Smooth muscle cell (in vitro differentiated cells): ENCODE results near the gene AFG3L2. TPM values are rescaled to one million over a fixed set of nuclear protein-coding genes. Genes with fewer than 3 reads are reported as not detected.
A peak's percentile ranks its signal among the peaks of the same experiment; 100 is the strongest.

ENCODE experiments used
- DNase-seq: peaks from one replicate; lab custom pipeline; 2025; ENCODE audit not compliant: unreplicated experiment; lab: John Stamatoyannopoulos, UW
- H2AFZ ChIP-seq: fragments of 200-600 bp; sonication (generic); 2 replicates; pipeline ENCODE4 v1.6.0; 2016; ENCODE audit warnings: antibody characterized with exemption, low read depth, mild to moderate bottlenecking
- H3F3A ChIP-seq: fragments of 200-600 bp; sonication (generic); 2 replicates; pipeline ENCODE4 v1.6.0; 2017; ENCODE audit warnings: antibody characterized with exemption, low read depth
- H3K27ac ChIP-seq: fragments of 200-600 bp; sonication (generic); 2 replicates; pipeline ENCODE4 v1.5.1; 2016; ENCODE audit warnings: low read depth, mild to moderate bottlenecking
- H3K27me3 ChIP-seq: fragments of 200-600 bp; sonication (generic); 2 replicates; pipeline ENCODE4 v1.6.1; 2016; ENCODE audit warnings: low read depth, mild to moderate bottlenecking
- H3K36me3 ChIP-seq: fragments of 200-600 bp; sonication (generic); 2 replicates; pipeline ENCODE4 v1.5.1; 2016; ENCODE audit warnings: low read depth
- H3K4me1 ChIP-seq: fragments of 200-600 bp; sonication (generic); 2 replicates; pipeline ENCODE4 v1.5.1; 2016; ENCODE audit warnings: low read depth
- H3K4me2 ChIP-seq: fragments of 200-600 bp; sonication (generic); 2 replicates; pipeline ENCODE4 v1.6.0; 2016; ENCODE audit warnings: mild to moderate bottlenecking
- H3K4me3 ChIP-seq: fragments of 200-600 bp; sonication (generic); 2 replicates; pipeline ENCODE4 v1.5.1; 2016; ENCODE audit warnings: mild to moderate bottlenecking
- H3K79me2 ChIP-seq: fragments of 200-600 bp; sonication (generic); 2 replicates; pipeline ENCODE4 v1.6.0; 2016; ENCODE audit warnings: low read depth, mild to moderate bottlenecking
- H3K9ac ChIP-seq: fragments of 200-600 bp; sonication (generic); 2 replicates; pipeline ENCODE4 v1.6.0; 2016; ENCODE audit warnings: low read depth
- H3K9me3 ChIP-seq: fragments of 200-600 bp; sonication (generic); replicated peaks from 2 replicates; pipeline ENCODE4 v1.5.1; 2016; ENCODE audit warnings: low read depth
- H4K20me1 ChIP-seq: fragments of 200-600 bp; sonication (generic); 2 replicates; pipeline ENCODE4 v1.6.0; 2016; ENCODE audit warnings: low read depth
- WGBS: methylation state at CpG from one replicate; pipeline ENCODE4 v1.1.7; 2016; ENCODE audit warnings: low lambda C conversion rate; 5-methylcytosine and 5-hydroxymethylcytosine counted together
- polyA plus RNA-seq: library from polyadenylated mRNA; unstranded; fragments of >200 nt; fragmentation: Nextera tagmentation; extraction: Ambion mirVana; gene quantifications from 2 replicates; pipeline ENCODE4 v1.2.1, GENCODE V29; 2016
- total RNA-seq: library from RNA; depleted of rRNA; stranded (reverse); fragments of >200 nt; gene quantifications from 2 replicates; pipeline ENCODE4 v1.2.3, GENCODE V29; 2014
- TF ChIP-seq, protein P1 (sequence below): fragments of 200-600 bp; sonication (generic); IDR thresholded peaks from 2 replicates; pipeline ENCODE4 v1.5.1; 2017; ENCODE audit warnings: borderline replicate concordance, mild to moderate bottlenecking, antibody characterized with exemption; ENCODE audit not compliant: insufficient read depth, poor library complexity, severe bottlenecking

AFG3L2 gene
- total and polyA plus RNA-seq, 2 experiments from 2014 or later, result 21.6 to 24.3 TPM

- 84% methylated on average over 19 of the region's 19 CpGs for WGBS
- Histone ChIP-seq H3K27ac (no peak overlapping the region), H3K4me2 (no peak overlapping the region), H3K4me3 (no peak overlapping the region), H3K4me1 (no peaks in the 10 kb centered on the region), H3K9ac (no peak overlapping the region), H3K9me3 (no peaks in the 10 kb centered on the region), H3K36me3 (no peaks in the 10 kb centered on the region), H2AFZ (no peak overlapping the region), H3F3A (peaks cover 15% of the 10 kb centered on the region), H4K20me1 (no peaks in the 10 kb centered on the region), H3K79me2 (peaks cover 4% of the 10 kb centered on the region), H3K27me3 (no peaks in the 10 kb centered on the region)
- TF ChIP-seq, protein P1, sequence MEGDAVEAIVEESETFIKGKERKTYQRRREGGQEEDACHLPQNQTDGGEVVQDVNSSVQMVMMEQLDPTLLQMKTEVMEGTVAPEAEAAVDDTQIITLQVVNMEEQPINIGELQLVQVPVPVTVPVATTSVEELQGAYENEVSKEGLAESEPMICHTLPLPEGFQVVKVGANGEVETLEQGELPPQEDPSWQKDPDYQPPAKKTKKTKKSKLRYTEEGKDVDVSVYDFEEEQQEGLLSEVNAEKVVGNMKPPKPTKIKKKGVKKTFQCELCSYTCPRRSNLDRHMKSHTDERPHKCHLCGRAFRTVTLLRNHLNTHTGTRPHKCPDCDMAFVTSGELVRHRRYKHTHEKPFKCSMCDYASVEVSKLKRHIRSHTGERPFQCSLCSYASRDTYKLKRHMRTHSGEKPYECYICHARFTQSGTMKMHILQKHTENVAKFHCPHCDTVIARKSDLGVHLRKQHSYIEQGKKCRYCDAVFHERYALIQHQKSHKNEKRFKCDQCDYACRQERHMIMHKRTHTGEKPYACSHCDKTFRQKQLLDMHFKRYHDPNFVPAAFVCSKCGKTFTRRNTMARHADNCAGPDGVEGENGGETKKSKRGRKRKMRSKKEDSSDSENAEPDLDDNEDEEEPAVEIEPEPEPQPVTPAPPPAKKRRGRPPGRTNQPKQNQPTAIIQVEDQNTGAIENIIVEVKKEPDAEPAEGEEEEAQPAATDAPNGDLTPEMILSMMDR, result no peak
- no peak for DNase-seq
Measured at GRCh38 chr18:12406371-12407111, 29.5 kb upstream of the AFG3L2 start.

DNA sequence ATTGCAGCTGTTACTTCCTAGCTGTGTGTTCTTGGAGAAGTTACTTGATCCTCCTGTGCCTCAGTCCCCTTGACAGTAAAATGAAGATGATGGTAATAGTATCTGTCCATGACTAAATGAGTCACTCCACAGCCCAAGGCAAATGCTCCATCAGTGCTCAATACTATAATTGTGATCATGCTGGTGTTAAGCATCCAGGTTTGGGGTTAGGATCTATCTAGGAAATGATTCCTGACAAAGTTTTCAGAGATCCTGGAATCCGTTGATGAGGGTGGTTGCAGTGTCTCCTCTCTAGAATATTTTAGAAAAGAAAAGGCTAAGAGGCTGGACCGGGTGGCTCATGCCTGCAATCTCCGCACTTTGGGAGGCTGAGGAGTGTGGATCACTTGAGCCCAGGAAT is 28.0 kb upstream of the AFG3L2 start:
- no peaks in the 10 kb centered on the region for H3K9me3 ChIP-seq
- H3K36me3 ChIP-seq, result no peaks in the 10 kb centered on the region
- WGBS, result 87% methylated on average over 3 of the region's 3 CpGs
- no peaks in the 10 kb centered on the region for H3K27me3 ChIP-seq
- TF ChIP-seq, protein P1, result no peak
- no peak overlapping the region for H2AFZ ChIP-seq
- H3K4me1 ChIP-seq, result no peaks in the 10 kb centered on the region
- peaks cover 15% of the 10 kb centered on the region for H3F3A ChIP-seq
- H4K20me1 ChIP-seq, result no peaks in the 10 kb centered on the region
- peaks cover 4% of the 10 kb centered on the region for H3K79me2 ChIP-seq
- no peak overlapping the region for H3K27ac ChIP-seq
- DNase-seq, result no peak
- H3K9ac ChIP-seq, result no peak overlapping the region
- no peak overlapping the region for H3K4me2 ChIP-seq
- no peak overlapping the region for H3K4me3 ChIP-seq

GRCh38 chr18:12403601-12404506 is 26.8 kb upstream of the AFG3L2 start:
- H3K79me2 ChIP-seq, result no peaks in the 10 kb centered on the region
- H3K4me1 ChIP-seq, result no peaks in the 10 kb centered on the region
- H3K4me2 ChIP-seq, result peak overlapping the region; percentile 67
- TF ChIP-seq, protein P1, result no peak
- H2AFZ ChIP-seq, result peak overlapping the region; percentile 25
- DNase-seq, result no peak
- H3K4me3 ChIP-seq, result no peak overlapping the region
- H3K27ac ChIP-seq, result peak overlapping the region; percentile 91
- WGBS, result 14% methylated on average over 6 of the region's 6 CpGs
- H3F3A ChIP-seq, result peaks cover 15% of the 10 kb centered on the region
- no peaks in the 10 kb centered on the region for H3K36me3 ChIP-seq
- no peaks in the 10 kb centered on the region for H4K20me1 ChIP-seq
- peak overlapping the region; percentile 13 for H3K9ac ChIP-seq
- H3K27me3 ChIP-seq, result no peaks in the 10 kb centered on the region
- H3K9me3 ChIP-seq, result no peaks in the 10 kb centered on the region
